Skeletal muscle tissue (tissue), 4 donors: Measurements from ENCODE around the gene SPACA9. TPM values are rescaled to one million over a fixed set of nuclear protein-coding genes. Genes with fewer than 3 reads are reported as not detected.

Experiments used
- H3K27ac ChIP-seq: one replicate; pipeline ENCODE4 v1.7.0; 2013; ENCODE audit warnings: mild to moderate bottlenecking, low read depth, low read length, inconsistent platforms
- H3K27me3 ChIP-seq, 3 donors: one replicate each; pipeline ENCODE4 v1.7.0; 2013; ENCODE audit warnings: low read length in 3 of 3; ENCODE audit not compliant: control insufficient read depth in 3 of 3, insufficient read depth in 3 of 3
- H3K36me3 ChIP-seq, 3 donors: one replicate each; pipeline ENCODE4 v1.7.0; 2013; ENCODE audit warnings: low read length in 3 of 3; ENCODE audit not compliant: control insufficient read depth in 3 of 3, insufficient read depth in 3 of 3
- H3K4me1 ChIP-seq, 3 donors: one replicate each; pipeline ENCODE4 v1.7.0; 2013; ENCODE audit warnings: low read length in 3 of 3, mild to moderate bottlenecking in 3 of 3; ENCODE audit not compliant: control insufficient read depth in 3 of 3, insufficient read depth in 3 of 3
- H3K4me3 ChIP-seq, 3 donors: one replicate each; pipeline ENCODE4 v1.7.0; 2013; ENCODE audit warnings: low read length in 3 of 3
- H3K9ac ChIP-seq, 3 donors: one replicate each; pipeline ENCODE4 v1.7.0; 2013; ENCODE audit warnings: low read length in 3 of 3, mild to moderate bottlenecking in 3 of 3, moderate library complexity in 2 of 3, low read depth in 1 of 3
- H3K9me3 ChIP-seq, 3 donors: one replicate each; pipeline ENCODE4 v1.7.0; 2013; ENCODE audit warnings: low read length in 3 of 3; ENCODE audit not compliant: control insufficient read depth in 3 of 3
- total RNA-seq: library from RNA; depleted of rRNA; stranded (reverse); fragments of >200 nt; gene quantifications from one replicate; pipeline ENCODE4 v1.2.3, GENCODE V29; 2014
- donor health status: Osteomylitis.

The SPACA9 gene
- total RNA-seq: 1.0 TPM

DNA sequence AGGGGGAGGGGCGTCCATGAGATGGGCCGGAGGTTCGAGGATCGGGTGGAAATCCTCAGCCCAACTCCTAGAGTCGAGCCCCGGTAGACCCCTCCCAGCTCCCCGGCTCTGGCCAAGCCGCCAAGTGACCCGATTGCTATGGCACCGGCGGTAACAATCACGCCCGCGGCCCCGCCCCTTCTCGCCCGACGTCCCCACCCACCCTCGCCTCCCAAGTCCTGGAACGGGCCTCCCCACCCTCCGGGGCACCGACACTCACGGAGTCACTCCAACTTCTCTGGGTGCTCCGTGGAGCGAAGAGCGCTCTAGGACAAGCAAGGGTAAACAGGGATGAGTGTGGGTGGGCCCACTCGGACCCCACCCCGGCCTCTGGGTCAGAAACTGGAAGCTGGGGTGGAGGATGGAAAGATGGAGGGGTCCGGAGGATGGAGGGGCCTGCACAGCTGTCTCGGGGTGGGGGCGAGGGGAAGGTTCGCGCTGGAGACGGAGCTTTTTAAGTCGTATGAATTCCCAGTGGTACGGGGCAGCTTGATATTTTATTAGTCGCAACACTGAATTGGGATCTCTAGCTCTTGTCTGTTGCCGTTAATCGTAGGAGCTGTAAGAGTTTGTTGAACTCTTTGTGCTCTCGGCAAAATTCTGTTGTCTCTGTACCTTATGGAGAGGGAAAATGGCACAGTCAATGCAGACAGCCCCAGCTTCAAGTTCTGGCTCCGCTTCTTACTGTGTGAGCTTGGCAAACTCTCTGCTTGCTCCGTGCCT, at the start of gene SPACA9:
TSS of gene SPACA9 (plus strand) at position 204 of the 762 bp plus-strand sequence. CDS start 5,050 bp downstream, outside the sequence.
- H3K9me3 ChIP-seq: no peaks in the 10 kb centered on the region
- peaks cover 0 to 3% (median 3%) of the 10 kb centered on the region in 3 donors for H3K4me1 ChIP-seq
- H3K9ac ChIP-seq: peak within 1 kb of the TSS; percentile 72 to 82 (median 77)
- H3K36me3 ChIP-seq: no peaks in the 10 kb centered on the region
- peak within 1 kb of the TSS; percentile 77 to 89 (median 85) for H3K4me3 ChIP-seq
- peaks cover 0 to 18% (median 7%) of the 10 kb centered on the region in 3 donors for H3K27me3 ChIP-seq
- H3K27ac ChIP-seq: peak within 1 kb of the TSS; percentile 75

DNA sequence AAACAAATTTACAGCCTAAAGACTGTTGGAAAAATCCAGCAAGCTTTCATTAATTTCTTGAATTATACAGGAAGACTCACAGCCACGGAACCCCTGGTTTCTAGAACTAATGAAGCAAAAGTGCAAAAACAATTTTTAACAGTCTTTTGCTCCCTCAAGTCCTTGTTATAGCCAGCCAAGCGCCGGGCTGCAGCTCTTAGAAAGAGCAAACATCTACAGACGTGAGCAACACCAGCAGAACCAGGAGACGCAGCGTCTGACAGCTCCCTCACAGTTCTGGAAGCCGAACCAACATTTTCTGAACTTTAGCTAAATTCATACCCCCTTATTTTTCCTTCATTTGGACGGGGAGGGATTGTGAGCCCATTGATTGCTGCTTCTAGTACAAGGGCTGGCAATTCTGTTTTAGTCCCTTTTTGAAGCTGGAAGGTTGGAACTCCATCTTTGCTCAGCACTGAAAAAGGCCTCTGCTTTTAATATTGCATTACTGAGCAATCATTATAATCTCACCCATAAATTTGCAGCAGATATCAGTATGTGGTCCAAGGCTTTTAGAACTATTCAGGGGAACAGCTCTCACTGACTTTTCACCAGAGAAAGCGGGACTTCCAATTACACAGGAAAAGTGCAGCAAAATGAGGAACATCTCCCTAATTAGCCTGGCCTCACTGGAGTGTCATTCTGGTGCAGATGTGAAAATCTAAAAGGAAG, 46.4 kb upstream of the SPACA9 start:
- H3K27me3 ChIP-seq: peaks cover 0 to 26% (median 14%) of the 10 kb centered on the region in 3 donors
- no peaks in the 10 kb centered on the region for H3K36me3 ChIP-seq

DNA sequence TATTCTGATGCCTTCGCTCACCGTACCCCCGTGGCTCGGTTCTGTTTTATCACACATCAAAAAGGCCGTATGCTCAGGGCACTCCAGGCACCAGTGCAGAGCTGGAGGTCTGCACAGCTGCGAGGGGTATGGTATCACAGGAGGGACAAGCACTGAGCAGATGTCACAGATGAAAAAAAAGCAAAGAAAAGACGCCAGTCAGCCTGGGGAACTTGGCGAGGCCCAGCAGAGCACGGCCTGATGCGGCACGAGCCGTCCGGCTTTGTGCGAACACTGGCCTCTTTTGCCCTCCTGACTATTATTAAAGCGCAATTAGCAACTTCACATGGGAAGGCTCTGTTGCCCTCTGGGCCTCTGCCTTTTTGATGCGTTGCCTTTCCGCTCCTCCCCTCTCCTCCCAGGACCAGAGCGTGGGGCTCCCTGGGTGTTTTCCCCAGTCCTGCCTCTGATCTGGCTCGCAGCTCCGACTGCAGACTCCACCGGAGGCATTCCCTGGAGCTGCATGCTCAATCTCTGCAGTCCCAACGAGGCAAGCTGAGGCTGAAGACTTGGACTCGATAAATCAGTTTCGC, 45.1 kb upstream of the SPACA9 start:
- Histone ChIP-seq H3K27ac (no peak overlapping the region), H3K9ac (peak overlapping the region in 1 of 3 donors; percentile 16), H3K27me3 (peaks cover 0 to 30% (median 16%) of the 10 kb centered on the region in 3 donors), H3K4me3 (no peak overlapping the region), H3K36me3 (no peaks in the 10 kb centered on the region), H3K9me3 (no peaks in the 10 kb centered on the region), H3K4me1 (no peaks in the 10 kb centered on the region)

More for the DNA sequence above, 46.4 kb upstream of the SPACA9 start:
- H3K27ac ChIP-seq: no peak overlapping the region
- no peak overlapping the region for H3K4me3 ChIP-seq
- no peaks in the 10 kb centered on the region for H3K9me3 ChIP-seq
- no peak overlapping the region for H3K9ac ChIP-seq
- H3K4me1 ChIP-seq: no peaks in the 10 kb centered on the region

DNA sequence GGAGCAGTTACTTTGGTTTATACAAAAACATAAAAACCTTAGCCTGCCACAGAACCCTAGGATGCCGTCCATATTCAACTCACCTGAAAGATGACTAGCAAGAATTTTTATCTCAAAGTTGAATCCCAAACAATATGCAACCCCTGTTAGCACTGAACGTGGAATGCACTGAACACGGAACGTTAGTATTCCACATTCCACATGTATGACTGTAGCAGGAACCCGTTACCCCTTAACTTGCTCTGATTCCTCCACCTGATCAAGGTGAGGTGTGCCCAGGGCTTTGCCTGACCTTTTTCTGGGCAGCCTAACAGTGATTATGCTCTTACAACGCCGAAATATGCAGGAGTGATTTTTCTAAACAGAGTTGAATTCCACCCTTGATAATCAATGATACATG, 44.4 kb upstream of the SPACA9 start:
- Histone ChIP-seq H3K9me3 (no peaks in the 10 kb centered on the region), H3K27me3 (peaks cover 0 to 30% (median 18%) of the 10 kb centered on the region in 3 donors), H3K4me3 (no peak overlapping the region), H3K27ac (no peak overlapping the region), H3K9ac (no peak overlapping the region), H3K36me3 (no peaks in the 10 kb centered on the region), H3K4me1 (no peaks in the 10 kb centered on the region)

DNA sequence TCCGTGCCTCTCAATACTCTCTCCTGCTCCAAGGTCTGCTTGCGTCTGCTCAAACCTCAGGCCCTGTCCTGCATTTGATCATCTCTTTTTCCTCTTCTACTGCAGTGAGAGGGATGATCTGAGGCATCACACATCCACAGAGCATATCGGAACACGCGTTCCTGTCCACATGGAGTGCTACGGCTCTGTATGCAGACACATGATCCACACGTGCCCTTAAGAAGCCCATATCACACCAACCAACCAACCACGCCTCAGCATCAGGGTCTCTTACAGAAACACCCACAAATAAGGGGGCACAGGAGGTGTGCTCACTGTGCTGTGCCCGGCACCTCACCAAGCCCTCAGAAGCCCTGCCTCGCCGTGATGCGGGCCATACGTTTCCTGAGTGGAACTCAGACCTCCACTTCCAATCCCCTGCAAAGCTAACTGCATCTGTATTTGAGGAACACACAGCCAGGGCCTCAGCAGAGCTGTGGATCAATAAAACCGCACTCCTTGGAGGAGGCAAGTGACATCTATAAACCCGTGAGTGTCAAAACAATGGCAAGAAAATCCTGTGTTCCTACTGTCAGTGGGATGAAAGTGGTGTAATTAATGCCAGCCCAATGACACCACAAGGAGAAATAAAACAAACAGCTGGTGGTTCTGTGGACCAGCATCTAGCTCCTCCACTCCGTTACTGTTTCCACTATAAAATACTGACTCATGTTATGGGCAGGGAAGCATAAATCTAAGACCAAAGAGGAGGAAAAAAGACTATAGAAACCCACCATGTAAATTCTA, 41.0 kb upstream of the SPACA9 start:
- H3K4me3 ChIP-seq: no peak overlapping the region
- no peak overlapping the region for H3K27ac ChIP-seq
- peaks cover 0 to 4% (median 0%) of the 10 kb centered on the region in 3 donors for H3K4me1 ChIP-seq
- H3K9ac ChIP-seq: no peak overlapping the region
- no peaks in the 10 kb centered on the region for H3K9me3 ChIP-seq
- H3K36me3 ChIP-seq: no peaks in the 10 kb centered on the region
- H3K27me3 ChIP-seq: peaks cover 0 to 27% (median 20%) of the 10 kb centered on the region in 3 donors

DNA sequence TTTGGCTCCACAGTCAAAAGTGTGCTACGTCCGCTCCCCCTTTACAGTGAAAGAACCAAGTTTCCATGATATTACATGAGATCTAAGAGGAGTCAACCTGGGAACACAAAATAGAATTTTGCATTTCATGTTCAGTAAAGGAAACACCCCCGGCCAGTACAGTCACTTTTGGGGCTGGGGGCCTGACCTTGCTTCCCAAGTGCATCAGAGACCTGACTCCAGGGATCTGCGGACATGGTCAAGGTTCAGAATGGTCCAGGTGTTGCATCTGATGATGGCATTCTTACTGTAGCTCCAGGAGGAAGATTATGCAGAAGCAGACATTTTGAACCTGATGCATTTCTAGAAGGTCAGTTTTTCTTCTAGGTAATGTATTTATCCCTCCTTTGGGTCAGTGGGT, 40.4 kb upstream of the SPACA9 start:
- Histone ChIP-seq H3K9me3 (no peaks in the 10 kb centered on the region), H3K27ac (no peak overlapping the region), H3K9ac (no peak overlapping the region), H3K4me3 (no peak overlapping the region), H3K4me1 (peaks cover 0 to 4% (median 0%) of the 10 kb centered on the region in 3 donors), H3K36me3 (no peaks in the 10 kb centered on the region), H3K27me3 (peaks cover 0 to 21% (median 19%) of the 10 kb centered on the region in 3 donors)

DNA sequence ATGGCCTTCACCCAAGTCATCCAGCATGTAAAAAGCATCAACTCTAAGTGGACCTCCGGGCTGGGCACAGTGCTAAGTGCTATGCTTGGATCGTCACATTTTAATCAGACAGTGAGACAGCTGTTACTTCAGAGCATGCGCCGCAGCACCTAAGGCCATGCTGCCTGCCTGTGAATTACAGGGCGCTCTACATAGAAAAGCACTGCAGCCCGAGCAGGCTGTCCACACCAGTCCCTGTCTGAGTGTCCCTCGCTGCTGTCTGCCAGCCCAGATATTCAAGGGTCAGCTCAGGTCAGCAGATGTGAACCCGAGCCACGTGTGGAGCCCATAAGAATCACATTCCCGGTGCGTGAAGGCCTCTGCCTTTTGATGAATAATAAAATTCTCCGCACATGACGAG, 37.7 kb upstream of the SPACA9 start:
- H3K36me3 ChIP-seq: no peaks in the 10 kb centered on the region
- no peak overlapping the region for H3K27ac ChIP-seq
- no peak overlapping the region for H3K4me3 ChIP-seq
- H3K9ac ChIP-seq: peak overlapping the region in 1 of 3 donors; percentile 40
- no peaks in the 10 kb centered on the region for H3K9me3 ChIP-seq
- H3K27me3 ChIP-seq: peaks cover 0 to 15% (median 12%) of the 10 kb centered on the region in 3 donors
- peaks cover 0 to 4% (median 0%) of the 10 kb centered on the region in 3 donors for H3K4me1 ChIP-seq

DNA sequence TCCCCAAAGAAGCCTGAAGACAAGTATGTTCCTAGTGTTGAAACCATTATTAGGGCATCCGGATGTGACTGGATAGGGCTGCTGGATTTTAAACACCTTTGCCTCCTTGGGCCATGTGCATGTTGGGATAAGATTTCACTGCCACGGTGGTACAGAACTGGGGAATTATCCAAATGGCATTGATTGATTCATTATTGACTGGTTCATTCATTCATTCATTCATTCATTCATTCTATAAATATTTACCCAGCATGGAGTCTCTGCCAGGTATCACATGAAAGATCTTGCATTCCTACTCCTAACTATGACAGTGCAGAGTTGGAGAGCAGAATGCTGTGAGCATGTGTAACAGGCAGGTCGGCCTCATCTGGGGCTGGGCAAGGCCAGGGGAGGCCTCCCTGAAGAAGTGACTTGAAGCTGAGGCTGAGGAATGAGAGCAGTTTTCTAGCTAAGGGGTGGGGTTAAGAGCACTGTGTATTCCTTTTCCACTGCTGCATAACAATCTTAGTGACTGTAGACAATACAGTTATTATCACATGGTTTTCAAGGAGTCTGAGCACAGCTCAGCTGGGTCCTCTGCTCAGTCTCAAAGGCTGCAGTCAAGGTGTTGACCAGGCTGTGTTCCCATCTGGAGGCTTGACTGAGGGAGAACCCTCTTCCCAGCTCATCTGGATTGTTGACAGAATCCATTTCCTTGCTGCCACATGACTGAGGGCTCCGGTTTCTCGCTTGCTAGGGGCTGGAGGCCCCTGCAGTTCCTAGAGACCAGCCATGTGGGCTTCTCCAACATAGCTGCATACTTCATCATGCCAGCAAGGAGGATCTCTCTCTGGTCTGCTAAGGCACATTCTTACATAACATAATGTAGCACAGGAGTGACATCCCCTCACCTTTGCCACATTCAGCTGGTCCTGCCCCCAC, 36.3 kb upstream of the SPACA9 start:
- Histone ChIP-seq H3K9ac (no peak overlapping the region), H3K4me1 (peaks cover 0 to 4% (median 0%) of the 10 kb centered on the region in 3 donors), H3K27ac (no peak overlapping the region), H3K36me3 (no peaks in the 10 kb centered on the region), H3K9me3 (no peaks in the 10 kb centered on the region), H3K27me3 (peaks cover 0 to 9% (median 8%) of the 10 kb centered on the region in 3 donors), H3K4me3 (no peak overlapping the region)
